Psoas muscle (tissue), 8 donors: ENCODE data around the gene MAP3K4. TPM values are rescaled to one million over a fixed set of nuclear protein-coding genes. Genes with fewer than 3 reads are reported as not detected.

ENCODE experiments used
- ATAC-seq, 4 donors: fragments of 200-7000 bp; cut with Tn5 transposase; one replicate each; pipeline ENCODE4 v1.9.1; 2020; ENCODE audit warnings: moderate library complexity in 3 of 4, mild to moderate bottlenecking in 2 of 4
- DNase-seq, 2 donors: peaks; one replicate each; pipeline ENCODE4 v3.0.0-alpha.2; 2020
- H3K27ac ChIP-seq: fragments of 200-600 bp; one replicate; pipeline ENCODE4 v1.8.0; 2022
- H3K27me3 ChIP-seq, 3 donors: fragments of 200-600 bp in 1 of 3; one replicate each; pipeline versions ENCODE4 v1.6.1 to v1.8.0; 2013 to 2022; ENCODE audit warnings: low read length in 2 of 3, mild to moderate bottlenecking in 2 of 3, moderate library complexity in 1 of 3; ENCODE audit not compliant: insufficient read depth in 3 of 3
- H3K36me3 ChIP-seq, 2 donors: fragments of 200-600 bp in 1 of 2; one replicate each; pipeline versions ENCODE4 v1.6.1 to v1.8.0; 2013 to 2022; ENCODE audit warnings: low read depth in 1 of 2, mild to moderate bottlenecking in 1 of 2, moderate library complexity in 1 of 2; ENCODE audit not compliant: insufficient read depth in 1 of 2
- H3K4me1 ChIP-seq: fragments of 200-600 bp; one replicate; pipeline ENCODE4 v1.8.0; 2022
- H3K4me3 ChIP-seq: fragments of 200-600 bp; one replicate; pipeline ENCODE4 v1.8.0; 2022; ENCODE audit warnings: mild to moderate bottlenecking
- H3K9me3 ChIP-seq: fragments of 200-600 bp; one replicate; pipeline ENCODE4 v1.8.0; 2022
- WGBS, 3 donors: extraction: QIAGEN DNeasy Blood & Tissue Kit; methylation state at CpG; one replicate each; pipeline versions ENCODE4 v1.1.6 to v1.1.7; 2013; 5-methylcytosine and 5-hydroxymethylcytosine counted together
- intact Hi-C, 2 donors: fragments of 100-400 bp; cut with DNase I; formaldehyde crosslinking; loops; one replicate each; pipeline versions ENCODE4 v1.11.0 to v1.14.2; 2022
- polyA plus RNA-seq, 3 donors: library from polyadenylated mRNA; stranded (reverse); fragments of 200-250 nt; gene quantifications; one replicate each; pipeline ENCODE4 v1.2.3, GENCODE V29; 2013
- total RNA-seq, 4 donors: library from RNA; stranded (reverse); fragmentation: NEBNext Ultra II Directional in 2 of 4; extraction: Animal tissue kit (Norgen Biotek cat#: 25700) in 2 of 4; gene quantifications; one replicate each; pipeline versions ENCODE4 v1.2.1 to v1.2.4, GENCODE V29; 2021 to 2023
- TF ChIP-seq, protein P1 (sequence below): fragments of 200-600 bp; IDR thresholded peaks from one replicate; pipeline ENCODE4 v1.8.0; 2022; ENCODE audit warnings: antibody characterized with exemption
- donor health status: healthy with polysubstance abuse.
- donor health status: DM: no; HTN: no; CAD: no; lungs with moderate emphysema.
- donor health status: Bipolar disorder and iron deficiency.
- donor health status: healthy.
- donor health status: DM: yes; HTN: yes; CAD: no.
- donor health status: DM: no; HTN: no; CAD: no.
- donor health status: DM: no; HTN: no; CAD: no.
- donor health status: DM: yes; HTN: yes; CAD: no.

The MAP3K4 gene
- total and polyA plus RNA-seq, 7 donors: 13.5 to 45.8 (median 19.4) TPM

DNA sequence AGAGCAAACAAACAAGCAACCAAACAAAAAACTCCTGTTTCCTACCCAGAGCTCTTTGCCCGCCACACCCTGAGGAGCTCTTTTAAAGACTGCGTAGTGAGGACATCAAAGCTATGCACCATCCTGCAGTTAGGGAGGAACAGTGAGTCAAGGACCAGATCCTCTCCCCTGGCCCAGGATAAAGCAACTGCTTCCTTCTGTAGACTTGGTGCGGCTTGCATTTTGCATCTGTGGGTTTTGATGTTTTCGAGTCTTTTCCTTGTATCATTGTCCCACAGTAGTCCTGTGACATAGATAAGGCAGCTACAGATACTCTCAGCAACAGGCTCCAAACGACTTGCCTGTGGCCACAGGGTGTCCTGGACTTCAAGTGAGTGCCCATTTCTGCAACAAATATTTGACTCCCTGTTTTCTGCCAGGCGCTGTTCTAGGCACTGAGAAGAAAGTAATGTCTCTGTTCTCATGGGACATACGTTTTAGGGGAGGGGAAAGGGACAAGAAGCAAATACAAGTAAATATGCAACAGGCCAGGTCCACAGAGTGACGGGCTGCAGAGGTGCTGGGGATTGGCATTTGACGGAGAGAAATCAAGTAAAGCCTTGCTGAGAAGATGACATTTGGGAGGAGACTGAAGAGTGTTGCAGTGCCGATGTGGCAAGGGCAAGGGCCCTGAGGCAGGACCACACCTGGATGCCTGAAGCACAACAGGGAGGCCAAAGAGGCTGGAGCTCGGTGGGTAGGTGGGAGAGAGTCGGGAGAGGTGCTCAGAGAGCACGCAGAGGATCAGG, 35.9 kb upstream of the MAP3K4 start:
- no peak for DNase-seq
- ATAC-seq: no peak
- no peak overlapping the region for H3K27ac ChIP-seq

DNA sequence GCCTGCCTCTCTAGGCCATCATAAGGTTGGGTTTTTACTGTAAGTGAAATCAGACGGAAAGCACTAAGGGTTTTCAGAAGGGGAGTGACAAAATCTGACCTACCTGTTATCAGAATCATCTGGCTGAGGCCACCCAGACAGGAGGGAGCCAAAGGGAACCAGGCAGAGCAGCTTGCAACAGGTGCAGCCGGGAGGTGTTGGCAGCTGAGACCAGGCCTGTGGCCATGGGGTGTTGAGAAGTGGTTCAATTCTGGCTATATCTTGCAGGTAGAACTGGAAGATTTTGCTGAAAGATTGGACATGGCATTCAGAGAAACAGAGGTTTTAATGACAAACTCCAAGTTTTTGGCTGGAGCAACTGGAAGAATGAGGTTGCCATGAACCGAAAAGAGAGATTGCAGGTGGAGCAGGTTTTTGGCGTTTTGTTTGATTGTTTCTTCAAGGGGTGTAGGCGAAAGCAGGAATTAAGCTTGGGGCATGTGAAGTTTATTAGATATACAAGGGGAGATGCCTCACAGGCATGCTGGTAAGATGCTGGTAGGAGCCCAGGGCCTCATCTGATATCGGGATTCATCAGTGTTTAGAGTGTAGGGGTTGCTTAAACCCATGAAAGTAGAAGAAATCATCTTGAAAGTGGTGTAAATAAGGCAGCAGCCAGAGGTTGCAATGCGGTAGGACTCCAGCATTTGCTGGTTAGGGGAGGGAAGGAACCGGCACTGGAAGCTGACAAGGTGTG, 35.1 kb upstream of the MAP3K4 start:
- Histone ChIP-seq H3K27ac (no peak overlapping the region), H3K9me3 (no peaks in the 10 kb centered on the region), H3K4me3 (no peak overlapping the region), H3K27me3 (no peaks in the 10 kb centered on the region), H3K4me1 (no peaks in the 10 kb centered on the region), H3K36me3 (no peaks in the 10 kb centered on the region)
- DNase-seq (no peak), ATAC-seq (no peak)
- intact Hi-C loops: no loop called here
- 84 to 89% (median 86%) methylated on average over 8 of the region's 8 CpGs for WGBS, 3 donors
- TF ChIP-seq, protein P1, sequence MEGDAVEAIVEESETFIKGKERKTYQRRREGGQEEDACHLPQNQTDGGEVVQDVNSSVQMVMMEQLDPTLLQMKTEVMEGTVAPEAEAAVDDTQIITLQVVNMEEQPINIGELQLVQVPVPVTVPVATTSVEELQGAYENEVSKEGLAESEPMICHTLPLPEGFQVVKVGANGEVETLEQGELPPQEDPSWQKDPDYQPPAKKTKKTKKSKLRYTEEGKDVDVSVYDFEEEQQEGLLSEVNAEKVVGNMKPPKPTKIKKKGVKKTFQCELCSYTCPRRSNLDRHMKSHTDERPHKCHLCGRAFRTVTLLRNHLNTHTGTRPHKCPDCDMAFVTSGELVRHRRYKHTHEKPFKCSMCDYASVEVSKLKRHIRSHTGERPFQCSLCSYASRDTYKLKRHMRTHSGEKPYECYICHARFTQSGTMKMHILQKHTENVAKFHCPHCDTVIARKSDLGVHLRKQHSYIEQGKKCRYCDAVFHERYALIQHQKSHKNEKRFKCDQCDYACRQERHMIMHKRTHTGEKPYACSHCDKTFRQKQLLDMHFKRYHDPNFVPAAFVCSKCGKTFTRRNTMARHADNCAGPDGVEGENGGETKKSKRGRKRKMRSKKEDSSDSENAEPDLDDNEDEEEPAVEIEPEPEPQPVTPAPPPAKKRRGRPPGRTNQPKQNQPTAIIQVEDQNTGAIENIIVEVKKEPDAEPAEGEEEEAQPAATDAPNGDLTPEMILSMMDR: no peak

More for the DNA sequence above, 35.9 kb upstream of the MAP3K4 start:
- WGBS, 3 donors: 87 to 88% (median 87%) methylated on average over 13 of the region's 13 CpGs
- intact Hi-C loops: no loop called here
- H3K36me3 ChIP-seq: no peaks in the 10 kb centered on the region
- TF ChIP-seq, protein P1: no peak
- H3K4me3 ChIP-seq: no peak overlapping the region
- no peaks in the 10 kb centered on the region for H3K27me3 ChIP-seq
- H3K9me3 ChIP-seq: no peaks in the 10 kb centered on the region
- peaks cover under 1% of the 10 kb centered on the region for H3K4me1 ChIP-seq

DNA sequence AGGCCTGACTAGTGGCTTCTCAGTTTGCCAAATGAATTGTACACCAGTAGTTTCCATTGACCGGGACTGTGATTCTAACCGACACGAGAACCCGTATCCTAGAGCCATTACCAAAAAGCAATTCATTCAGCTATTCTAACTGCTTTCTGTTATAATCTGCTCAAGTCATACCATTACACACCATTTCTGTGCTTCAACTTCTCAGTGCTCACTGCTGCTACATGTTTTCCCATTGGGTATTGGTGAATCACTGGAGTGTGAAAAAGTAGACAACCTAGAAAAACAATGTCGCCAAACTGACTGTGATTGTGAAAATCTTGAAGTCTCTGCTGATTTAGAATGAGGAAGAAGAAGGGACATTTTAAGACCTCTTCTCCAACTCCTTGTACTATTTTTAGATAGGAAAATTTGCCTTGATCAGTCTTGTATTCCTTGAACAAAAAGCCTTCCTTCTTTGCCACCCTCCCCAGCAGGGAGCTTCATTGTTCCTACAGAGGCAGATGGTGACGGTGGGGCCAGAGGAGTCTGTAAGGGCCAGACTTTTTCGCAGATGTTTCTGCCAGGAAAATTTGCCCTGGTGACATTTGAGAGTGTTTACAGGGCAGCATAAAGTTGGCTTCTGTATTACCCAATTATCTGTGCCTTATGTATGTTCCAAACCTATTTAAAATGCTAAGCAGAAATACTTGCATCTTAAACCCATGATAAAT, 31.7 kb upstream of the MAP3K4 start:
- TF ChIP-seq, protein P1: no peak
- Histone ChIP-seq H3K27me3 (no peaks in the 10 kb centered on the region), H3K9me3 (no peaks in the 10 kb centered on the region), H3K27ac (no peak overlapping the region), H3K4me3 (no peak overlapping the region), H3K4me1 (no peaks in the 10 kb centered on the region), H3K36me3 (no peaks in the 10 kb centered on the region)
- intact Hi-C loops: no loop called here
- 74 to 78% (median 78%) methylated on average over 7 of the region's 7 CpGs for WGBS, 3 donors
- no peak for DNase-seq
- ATAC-seq: no peak

DNA sequence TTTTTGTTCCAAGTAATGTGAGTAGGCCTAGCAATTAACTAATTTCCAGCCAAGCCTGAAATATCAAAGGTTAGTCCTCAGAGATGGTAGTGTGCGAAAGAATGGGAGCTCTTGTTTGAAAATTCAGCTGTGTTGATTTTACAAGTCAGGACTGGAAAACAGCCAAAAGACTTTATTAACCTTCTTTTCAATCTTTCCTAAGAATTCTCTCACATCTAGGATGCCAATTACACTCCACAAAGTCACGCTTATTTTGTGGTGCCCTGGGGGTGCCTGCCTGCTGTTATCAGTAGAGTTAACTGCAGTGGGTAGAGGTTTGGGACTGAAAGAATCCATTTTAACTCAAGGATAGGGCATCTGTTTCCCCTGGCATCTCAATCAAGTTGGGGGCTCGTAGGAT, 30.7 kb upstream of the MAP3K4 start:
- intact Hi-C loops: no loop called here
- H3K27ac ChIP-seq: no peak overlapping the region

More for the DNA sequence above, 30.7 kb upstream of the MAP3K4 start:
- DNase-seq (no peak), ATAC-seq (no peak)
- Histone ChIP-seq H3K4me1 (no peaks in the 10 kb centered on the region), H3K4me3 (no peak overlapping the region), H3K27me3 (no peaks in the 10 kb centered on the region), H3K36me3 (no peaks in the 10 kb centered on the region), H3K9me3 (no peaks in the 10 kb centered on the region)
- WGBS, 3 donors: 59 to 79% (median 64%) methylated on average over 3 of the region's 3 CpGs
- TF ChIP-seq, protein P1: no peak
